HG02973 (cell line): ENCODE results near the gene HBZ.
"Not testable (repeated sequence)": the region's sequence is repeated elsewhere in the genome, so short reads cannot be mapped to it uniquely, and the experiment has no call there.

Experiments used
- ATAC-seq: cut with Tn5 transposase; IDR thresholded peaks from one replicate; pipeline ENCODE4 v1.9.1; 2021; ENCODE audit warnings: moderate library complexity; ENCODE audit not compliant: unreplicated experiment

Gene HBZ

GRCh38 chr16:133716-134115, 18.7 kb upstream of the HBZ start:
- no peak for ATAC-seq

- ATAC-seq: no peak
Measured at GRCh38 chr16:138049-138417, 14.4 kb upstream of the HBZ start.

DNA sequence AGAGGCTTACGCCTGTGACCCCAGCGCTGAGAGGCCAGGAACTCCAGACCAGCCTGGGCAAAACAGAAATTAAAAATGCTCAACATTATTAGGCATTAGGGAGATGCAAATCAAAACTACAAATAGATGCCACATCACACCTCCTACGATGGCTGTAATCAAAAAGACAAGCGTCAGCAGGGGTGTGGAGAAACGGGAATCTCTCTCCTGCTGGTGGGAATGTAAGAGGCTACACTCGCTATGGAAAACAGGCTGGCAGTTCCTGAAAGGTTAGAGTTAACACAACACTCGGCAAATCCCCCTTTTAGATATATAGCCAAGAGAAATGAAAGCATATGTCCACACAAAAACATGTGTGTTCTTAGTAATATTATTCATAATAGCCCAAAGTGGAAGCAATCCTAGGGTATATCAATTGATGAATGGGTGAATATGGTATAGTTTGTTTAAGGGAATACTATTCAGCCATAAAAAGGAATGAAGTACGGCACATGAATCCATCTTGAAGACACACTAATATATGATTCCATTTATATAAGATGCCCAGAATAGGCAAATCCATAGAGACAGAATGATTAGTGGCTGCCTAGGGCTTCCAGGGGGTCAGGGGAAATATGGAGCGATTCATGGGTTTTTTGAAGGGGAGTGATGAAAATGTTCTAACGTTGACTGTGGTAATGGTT, 12.1 kb upstream of the HBZ start:
- ATAC-seq: no peak

- ATAC-seq: no peak
Measured at GRCh38 chr16:142405-142967, 10.0 kb upstream of the HBZ start.

DNA sequence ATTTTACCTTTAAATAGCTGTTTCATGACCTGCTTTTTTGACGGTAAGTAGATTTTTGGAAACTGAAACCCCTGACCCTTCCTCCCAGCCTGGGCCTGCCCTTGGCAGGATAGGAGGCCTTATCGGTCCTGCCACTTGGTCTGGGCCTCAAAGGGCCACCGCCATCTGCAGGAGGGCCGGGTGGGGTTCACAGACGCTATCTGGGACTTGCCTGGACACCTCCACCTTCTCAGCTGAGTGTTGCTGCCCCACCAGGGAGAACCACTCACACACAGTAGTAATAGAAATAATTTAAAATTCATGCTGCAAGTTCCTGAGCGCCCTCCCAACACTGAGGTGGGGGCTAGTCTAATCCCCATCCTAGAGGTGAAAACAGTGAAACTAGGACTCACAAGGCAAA, 9.4 kb upstream of the HBZ start:
- no peak for ATAC-seq

DNA sequence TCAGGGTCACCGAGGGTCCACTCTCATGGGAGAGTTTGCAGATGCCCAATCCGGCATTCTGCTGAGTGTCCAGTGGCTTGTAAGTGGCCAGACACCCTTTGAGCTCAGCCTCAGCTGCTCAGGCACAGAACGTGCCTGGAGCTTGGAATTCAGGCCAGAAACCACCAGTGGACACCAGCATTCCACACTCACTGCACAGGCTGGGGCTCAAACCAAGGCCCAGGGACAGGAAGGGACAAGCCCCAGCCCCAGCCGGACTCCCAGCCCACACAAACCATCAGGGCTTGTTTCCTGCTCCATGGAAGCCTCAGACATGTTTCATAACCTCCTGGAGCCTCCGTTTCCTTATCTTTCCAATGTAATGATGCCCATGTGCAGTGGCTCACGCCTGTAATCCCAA, 9.0 kb upstream of the HBZ start:
- ATAC-seq: no peak

DNA sequence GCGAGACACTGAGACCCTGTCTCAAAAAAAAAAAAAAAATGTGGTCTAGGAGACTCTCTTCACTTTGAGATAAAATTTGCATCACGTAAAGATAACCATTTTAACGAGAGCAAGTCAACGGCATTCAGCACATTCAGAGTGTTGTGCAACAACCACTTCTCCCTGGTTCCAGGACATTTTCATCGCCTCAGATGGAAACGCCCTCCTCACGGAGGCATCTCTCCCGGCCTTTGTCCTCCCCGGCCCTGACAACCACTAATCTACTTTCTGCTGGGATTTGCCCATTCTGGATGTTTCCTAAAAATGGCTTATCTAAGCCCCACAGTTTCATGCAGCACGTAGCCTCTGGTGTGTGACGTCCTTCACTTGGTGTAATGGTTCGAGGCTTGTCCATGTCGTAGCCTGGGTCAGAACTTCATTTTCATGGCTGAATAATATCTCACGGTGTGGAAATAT, 7.6 kb upstream of the HBZ start:
- ATAC-seq: no peak

- no peak for ATAC-seq
Measured at GRCh38 chr16:146646-147045, 5.8 kb upstream of the HBZ start.

DNA sequence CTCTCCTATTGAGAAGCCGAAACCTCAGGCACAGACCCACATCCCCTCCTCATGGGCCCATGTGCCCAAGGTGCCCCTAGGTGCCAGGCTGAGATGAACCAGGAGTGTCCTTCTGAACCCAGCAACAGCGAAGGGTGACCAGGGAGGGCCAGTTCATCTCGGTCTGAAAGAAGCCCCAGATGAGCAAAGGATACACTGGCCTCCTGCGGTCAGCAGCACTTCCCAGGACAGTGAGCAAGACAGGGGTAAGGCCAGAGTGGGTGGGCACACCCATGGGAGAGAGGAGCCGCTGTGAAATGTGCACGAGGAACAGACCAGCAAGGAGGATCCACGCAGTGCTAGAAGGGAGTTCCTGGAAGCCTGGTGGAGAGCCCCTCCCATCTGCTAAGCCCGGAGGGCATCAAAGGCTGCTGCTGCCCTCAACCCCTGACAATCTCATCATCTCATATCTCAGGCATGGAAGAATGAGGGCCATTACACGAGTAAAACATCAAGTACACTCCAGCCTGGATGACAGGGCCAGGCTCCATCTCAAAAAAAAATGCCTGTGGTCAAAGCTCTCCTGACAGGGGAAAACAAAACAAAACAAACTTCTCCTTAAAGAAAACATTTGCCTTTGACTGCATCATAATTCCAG, 3.3 kb upstream of the HBZ start:
- ATAC-seq: no peak

DNA sequence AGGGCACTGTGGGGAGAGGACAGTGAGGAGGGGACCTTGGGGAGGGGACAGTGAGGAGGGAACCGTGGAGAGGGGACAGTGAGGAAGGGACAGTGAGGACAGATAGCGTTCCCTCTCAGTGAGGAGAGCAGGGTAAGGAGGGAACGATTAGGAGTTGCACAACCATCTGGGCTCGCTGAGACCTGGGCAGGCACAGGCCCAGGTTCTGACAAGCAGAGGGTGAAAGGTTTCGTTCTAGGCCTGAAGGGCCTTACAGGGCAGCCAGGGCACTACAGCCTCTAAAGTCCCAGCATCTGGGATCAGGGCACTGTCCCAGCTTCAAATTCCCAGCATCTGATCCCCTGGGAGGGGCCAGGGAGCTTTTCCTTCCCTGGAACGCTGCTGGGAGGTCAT, 681 bp downstream of the HBZ start:
- not testable (repeated sequence) for ATAC-seq

GRCh38 chr16:153550-154216, 1.2 kb downstream of the HBZ start:
- ATAC-seq: not testable (repeated sequence)

- ATAC-seq: no peak
Measured at GRCh38 chr16:154217-155030, 2.0 kb downstream of the HBZ start.

- ATAC-seq: no peak
Measured at GRCh38 chr16:155031-155398, 2.6 kb downstream of the HBZ start.

DNA sequence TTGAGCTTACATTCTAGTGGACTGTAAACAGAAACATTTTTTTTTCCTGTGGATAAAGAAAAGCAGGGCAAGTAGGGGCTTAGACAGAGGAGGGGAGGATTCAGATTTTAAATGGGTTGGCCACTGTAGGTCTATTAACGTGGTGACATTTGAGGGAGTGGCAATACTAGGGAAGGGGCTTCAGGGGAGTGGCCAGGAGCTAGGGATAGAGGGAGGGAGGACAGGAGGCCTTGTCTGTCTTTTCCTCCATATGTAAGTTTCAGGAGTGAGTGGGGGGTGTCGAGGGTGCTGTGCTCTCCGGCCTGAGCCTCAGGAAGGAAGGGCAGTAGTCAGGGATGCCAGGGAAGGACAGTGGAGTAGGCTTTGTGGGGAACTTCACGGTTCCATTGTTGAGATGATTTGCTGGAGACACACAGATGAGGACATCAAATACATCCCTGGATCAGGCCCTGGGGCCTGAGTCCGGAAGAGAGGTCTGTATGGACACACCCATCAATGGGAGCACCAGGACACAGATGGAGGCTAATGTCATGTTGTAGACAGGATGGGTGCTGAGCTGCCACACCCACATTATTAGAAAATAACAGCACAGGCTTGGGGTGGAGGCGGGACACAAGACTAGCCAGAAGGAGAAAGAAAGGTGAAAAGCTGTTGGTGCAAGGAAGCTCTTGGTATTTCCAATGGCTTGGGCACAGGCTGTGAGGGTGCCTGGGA, 6.8 kb downstream of the HBZ start:
- no peak for ATAC-seq

GRCh38 chr16:160242-160641, 7.8 kb downstream of the HBZ start:
- not testable (repeated sequence) for ATAC-seq

- no peak for ATAC-seq
Measured at GRCh38 chr16:160691-161190, 8.3 kb downstream of the HBZ start.

DNA sequence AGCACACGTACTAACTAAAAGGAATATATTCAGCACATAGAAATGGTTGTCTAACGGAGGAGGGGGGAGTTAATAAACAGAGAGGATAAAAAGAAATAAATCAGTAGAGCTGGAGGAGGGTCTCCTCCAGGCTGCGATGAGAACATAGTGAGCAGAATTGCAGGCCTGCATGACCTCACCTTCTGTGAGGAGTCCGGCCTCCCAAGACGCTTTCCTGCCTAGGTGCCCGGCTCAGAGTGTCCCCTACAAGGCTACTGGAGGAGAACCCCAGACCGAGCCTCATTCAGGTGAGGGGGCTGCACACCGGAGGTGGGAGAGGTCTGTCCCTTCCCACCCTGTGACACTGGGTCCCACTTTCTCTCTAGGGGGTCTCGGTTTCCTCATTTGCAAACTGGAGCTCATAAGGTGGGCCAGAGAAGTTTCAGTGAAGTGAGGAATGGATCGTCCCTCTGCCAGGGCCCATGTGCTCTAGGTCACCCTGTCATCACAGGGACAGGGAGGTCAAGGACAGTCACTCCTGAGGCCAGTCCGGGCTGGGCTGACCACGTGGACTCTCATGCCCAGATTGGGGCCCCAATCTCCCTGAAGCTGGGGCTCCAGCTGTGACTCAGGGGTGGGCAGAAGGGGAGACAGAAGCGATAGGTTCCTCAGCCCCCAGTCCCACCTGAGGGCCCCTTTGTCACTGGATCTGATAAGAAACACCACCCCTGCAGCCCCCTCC, 10.0 kb downstream of the HBZ start:
- ATAC-seq: no peak

DNA sequence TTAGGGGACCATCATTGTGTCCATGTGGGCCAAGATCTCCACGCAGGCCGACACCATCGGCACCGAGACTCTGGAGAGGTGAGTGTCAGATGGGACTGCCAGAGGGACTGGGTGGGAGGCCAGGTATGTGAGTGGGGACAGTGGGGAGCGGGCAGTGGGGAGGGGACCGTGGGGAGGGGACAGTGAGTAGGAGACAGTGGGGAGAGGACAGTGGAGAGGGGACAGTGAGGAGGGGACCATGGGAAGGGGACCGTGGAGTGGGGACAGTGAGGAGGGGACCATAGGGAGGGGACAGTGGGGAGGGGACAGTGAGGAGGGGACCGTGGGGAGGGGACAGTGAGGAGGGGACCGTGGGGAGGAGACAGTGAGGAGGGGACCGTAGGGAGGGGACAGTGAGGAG, 10.7 kb downstream of the HBZ start:
- not testable (repeated sequence) for ATAC-seq

DNA sequence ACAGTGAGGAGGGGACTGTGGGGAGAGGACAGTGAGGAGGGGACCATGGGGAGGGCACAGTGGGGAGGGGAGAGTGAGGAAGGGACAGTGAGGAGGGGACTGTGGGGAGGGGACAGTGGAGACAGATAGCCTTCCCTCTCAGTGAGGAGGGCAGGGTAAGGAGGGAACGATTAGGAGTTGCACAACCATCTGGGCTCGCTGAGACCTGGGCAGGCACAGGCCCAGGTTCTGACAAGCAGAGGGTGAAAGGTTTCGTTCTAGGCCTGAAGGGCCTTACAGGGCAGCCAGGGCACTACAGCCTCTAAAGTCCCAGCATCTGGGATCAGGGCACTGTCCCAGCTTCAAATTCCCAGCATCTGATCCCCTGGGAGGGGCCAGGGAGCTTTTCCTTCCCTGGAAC, 11.3 kb downstream of the HBZ start:
- not testable (repeated sequence) for ATAC-seq
